Kidney (tissue), 14 donors: Measurements from ENCODE around the gene DLX3. TPM values are rescaled to one million over a fixed set of nuclear protein-coding genes. Genes with fewer than 3 reads are reported as not detected.

Source experiments
- DNase-seq, 5 donors: peaks; one replicate each; pipeline ENCODE4 v3.0.0-alpha.2; 2013 to 2020
- FAIRE-seq: peaks from 2 replicates; lab custom pipeline; 2012; peaks lifted over from hg19 to GRCh38; lab: Jason Lieb, UNC
- H3K27ac ChIP-seq, 2 donors: one replicate each; pipeline ENCODE4 v1.7.0; 2013; ENCODE audit warnings: low read depth in 2 of 2, low read length in 2 of 2, inconsistent platforms in 1 of 2
- H3K27me3 ChIP-seq: one replicate; pipeline ENCODE4 v1.7.1; 2013; ENCODE audit warnings: low read length, inconsistent platforms; ENCODE audit not compliant: control insufficient read depth, insufficient read depth
- H3K36me3 ChIP-seq, 3 donors: one replicate each; pipeline versions ENCODE4 v1.7.0 to v1.7.1; 2013; ENCODE audit warnings: low read length in 3 of 3, control low read depth in 1 of 3, inconsistent platforms in 1 of 3; ENCODE audit not compliant: insufficient read depth in 3 of 3, control insufficient read depth in 2 of 3
- H3K4me1 ChIP-seq, 3 donors: one replicate each; pipeline versions ENCODE4 v1.7.0 to v1.7.1; 2013; ENCODE audit warnings: low read length in 3 of 3, inconsistent platforms in 1 of 3, low read depth in 1 of 3; ENCODE audit not compliant: control insufficient read depth in 2 of 3, insufficient read depth in 2 of 3
- H3K4me3 ChIP-seq, 3 donors: one replicate each; pipeline versions ENCODE4 v1.7.0 to v1.8.1; 2013; ENCODE audit warnings: low read length in 3 of 3, control low read depth in 1 of 3, inconsistent platforms in 1 of 3
- H3K9ac ChIP-seq, 3 donors: one replicate each; pipeline versions ENCODE4 v1.7.0 to v1.7.1; 2013; ENCODE audit warnings: low read length in 3 of 3, control low read depth in 1 of 3, inconsistent platforms in 1 of 3
- H3K9me3 ChIP-seq, 3 donors: one replicate each; pipeline versions ENCODE4 v1.7.0 to v1.7.1; 2013; ENCODE audit warnings: low read length in 3 of 3, control low read depth in 1 of 3, inconsistent platforms in 1 of 3; ENCODE audit not compliant: control insufficient read depth in 2 of 3, insufficient read depth in 1 of 3
- intact Hi-C: fragments of 100-400 bp; cut with DNase I; formaldehyde crosslinking; loops from one replicate; pipeline ENCODE4 v1.11.1; 2022
- polyA plus RNA-seq: library from polyadenylated mRNA; stranded (reverse); fragments of 350-450 nt; fragmentation: Illumina TruSeq; extraction: RNeasy Lipid Tissue Mini Kit (QIAGEN cat#74804); gene quantifications from one replicate; pipeline ENCODE4 v1.2.3, GENCODE V29; 2014; ENCODE audit warnings: low read depth, low replicate concordance; ENCODE audit not compliant: insufficient read depth
- total RNA-seq: library from RNA; stranded (reverse); fragmentation: NEBNext Ultra II Directional; extraction: Animal tissue kit (Norgen Biotek cat#: 25700); gene quantifications from one replicate; pipeline ENCODE4 v1.2.1, GENCODE V29; 2021
- TF ChIP-seq, protein P1 (sequence below): IDR thresholded peaks from 3 replicates; pipeline ENCODE4 v1.5.1; 2012; ENCODE audit warnings: mild to moderate bottlenecking, moderate library complexity, borderline replicate concordance; ENCODE audit not compliant: insufficient read depth; ENCODE audit errors: extremely low read depth
- donor health status: control.
- donor health status: control.
- donor health status: control.
- donor health status: control.
- donor health status: control.
- donor health status: DM: yes; HTN: yes; CAD: no.
- donor health status: Normal renal cell carcinoma (clear cell type).

The DLX3 gene
- total and polyA plus RNA-seq, 2 donors from 2014 or later: 0.41 to 0.47 TPM

DNA sequence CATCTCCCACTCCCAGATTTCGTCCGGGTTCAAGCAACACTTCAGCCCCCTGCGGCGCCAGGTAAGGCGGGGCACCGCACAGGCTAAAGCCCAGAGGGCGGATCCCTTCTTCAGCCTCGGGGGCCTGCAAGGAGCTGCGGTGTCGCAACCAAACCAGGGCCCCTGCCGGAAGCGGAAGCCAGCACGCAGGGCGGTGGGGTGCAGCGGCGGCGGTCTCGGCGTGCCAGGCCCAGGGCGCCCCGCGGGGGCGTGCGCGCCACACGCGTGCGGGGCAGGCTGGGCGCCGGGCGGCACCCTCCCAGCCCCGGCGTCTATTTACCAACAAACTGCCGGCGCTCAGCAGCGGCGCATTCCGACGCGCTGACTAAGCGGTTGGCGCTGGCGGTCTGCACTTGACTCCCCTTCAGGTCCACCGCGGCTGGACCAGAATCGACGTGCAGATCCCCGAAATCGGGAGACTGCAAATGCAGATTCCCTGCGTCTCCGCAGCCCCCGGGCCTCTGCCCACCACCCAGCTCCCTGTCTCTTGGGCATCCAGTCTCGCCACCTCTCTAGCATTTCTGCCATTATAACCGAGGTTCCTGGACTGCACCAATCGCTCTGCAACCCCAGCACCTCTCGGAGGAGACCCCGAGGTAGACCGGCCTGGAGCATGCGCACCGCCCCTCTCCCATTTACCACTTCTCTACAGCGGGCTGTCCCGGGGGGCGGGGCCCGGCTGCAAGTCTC, 26.5 kb downstream of the DLX3 start:
- Histone ChIP-seq H3K36me3 (no peaks in the 10 kb centered on the region), H3K9ac (no peak overlapping the region), H3K4me3 (peak overlapping the region; percentile 36 to 54 (median 36)), H3K27ac (no peak overlapping the region), H3K4me1 (peaks cover 0 to 19% (median 3%) of the 10 kb centered on the region in 3 donors), H3K9me3 (no peaks in the 10 kb centered on the region), H3K27me3 (peaks cover 79% of the 10 kb centered on the region)
- FAIRE-seq (no peak), DNase-seq (peak; percentile 77 to 89 (median 83))
- intact Hi-C loops: no loop called here
- TF ChIP-seq, protein P1, sequence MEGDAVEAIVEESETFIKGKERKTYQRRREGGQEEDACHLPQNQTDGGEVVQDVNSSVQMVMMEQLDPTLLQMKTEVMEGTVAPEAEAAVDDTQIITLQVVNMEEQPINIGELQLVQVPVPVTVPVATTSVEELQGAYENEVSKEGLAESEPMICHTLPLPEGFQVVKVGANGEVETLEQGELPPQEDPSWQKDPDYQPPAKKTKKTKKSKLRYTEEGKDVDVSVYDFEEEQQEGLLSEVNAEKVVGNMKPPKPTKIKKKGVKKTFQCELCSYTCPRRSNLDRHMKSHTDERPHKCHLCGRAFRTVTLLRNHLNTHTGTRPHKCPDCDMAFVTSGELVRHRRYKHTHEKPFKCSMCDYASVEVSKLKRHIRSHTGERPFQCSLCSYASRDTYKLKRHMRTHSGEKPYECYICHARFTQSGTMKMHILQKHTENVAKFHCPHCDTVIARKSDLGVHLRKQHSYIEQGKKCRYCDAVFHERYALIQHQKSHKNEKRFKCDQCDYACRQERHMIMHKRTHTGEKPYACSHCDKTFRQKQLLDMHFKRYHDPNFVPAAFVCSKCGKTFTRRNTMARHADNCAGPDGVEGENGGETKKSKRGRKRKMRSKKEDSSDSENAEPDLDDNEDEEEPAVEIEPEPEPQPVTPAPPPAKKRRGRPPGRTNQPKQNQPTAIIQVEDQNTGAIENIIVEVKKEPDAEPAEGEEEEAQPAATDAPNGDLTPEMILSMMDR: no peak

DNA sequence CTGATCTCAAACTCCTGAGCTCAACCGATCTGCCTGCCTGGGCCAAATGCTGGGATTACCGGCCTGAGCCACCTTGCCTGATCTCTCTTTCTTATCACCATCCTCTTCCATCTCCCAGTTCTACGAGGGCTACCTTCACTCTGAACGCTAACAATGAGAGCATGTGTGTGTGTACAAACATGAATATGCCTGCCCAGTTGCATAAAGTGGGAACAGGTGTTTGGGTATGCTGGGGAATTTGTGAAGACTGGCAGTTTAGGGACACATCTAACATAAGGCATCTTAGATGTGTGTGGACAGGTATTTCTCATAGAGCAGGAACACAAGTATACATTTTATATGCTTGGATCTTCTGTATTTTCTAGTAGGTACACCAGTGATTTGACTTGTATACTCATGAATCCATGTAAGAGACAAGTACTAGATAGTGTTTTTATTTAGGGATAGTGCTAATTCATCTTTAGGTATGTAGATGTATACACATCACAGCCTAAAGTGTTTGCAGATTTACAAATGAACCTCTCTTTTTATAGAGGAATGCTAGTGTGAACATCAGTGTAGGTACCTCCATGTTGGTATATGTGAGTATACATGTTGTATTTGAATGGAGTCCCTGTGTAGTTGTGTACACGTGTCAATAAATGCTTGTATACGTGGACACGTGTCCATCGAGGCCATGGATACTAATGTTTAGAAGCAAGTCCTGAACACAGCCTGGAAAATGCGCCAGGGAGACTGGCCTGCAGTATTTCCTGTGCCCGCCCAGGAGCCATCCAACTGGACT, 27.2 kb downstream of the DLX3 start:
- Histone ChIP-seq H3K9ac (no peak overlapping the region), H3K4me3 (no peak overlapping the region), H3K27me3 (peaks cover 79% of the 10 kb centered on the region), H3K4me1 (peaks cover 0 to 19% (median 3%) of the 10 kb centered on the region in 3 donors), H3K27ac (no peak overlapping the region), H3K36me3 (no peaks in the 10 kb centered on the region), H3K9me3 (no peaks in the 10 kb centered on the region)
- TF ChIP-seq, protein P1: no peak
- intact Hi-C loops: no loop called here
- DNase-seq (no peak), FAIRE-seq (no peak)

DNA sequence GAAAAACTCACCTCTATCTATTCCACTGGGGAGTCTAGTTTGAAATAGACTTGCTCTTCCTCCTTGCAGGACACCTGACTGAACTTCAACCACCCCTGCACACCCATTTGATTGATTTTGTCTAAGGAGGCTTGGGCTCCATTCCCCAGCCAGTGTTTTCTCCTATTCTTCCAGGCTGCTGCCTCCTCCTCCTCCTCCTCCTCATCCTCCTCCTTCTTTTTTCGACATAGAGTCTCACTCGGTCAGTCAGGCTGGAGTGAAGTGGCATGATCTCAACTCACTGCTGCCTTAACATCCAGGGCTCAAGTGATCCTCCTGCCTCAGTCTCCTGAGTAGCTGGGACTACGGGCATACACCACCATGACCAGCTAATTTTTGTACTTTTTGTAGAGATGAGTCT, 27.8 kb downstream of the DLX3 start:
- Histone ChIP-seq H3K27ac (no peak overlapping the region), H3K36me3 (no peaks in the 10 kb centered on the region), H3K4me3 (no peak overlapping the region), H3K4me1 (peaks cover 0 to 13% (median 3%) of the 10 kb centered on the region in 3 donors), H3K9ac (no peak overlapping the region), H3K9me3 (no peaks in the 10 kb centered on the region), H3K27me3 (peaks cover 79% of the 10 kb centered on the region)
- FAIRE-seq (no peak), DNase-seq (no peak)
- intact Hi-C loops: no loop called here
- TF ChIP-seq, protein P1: no peak
